K562 (cell line): ENCODE results near the gene RHBDL3. TPM values are rescaled to one million over a fixed set of nuclear protein-coding genes. Genes with fewer than 3 reads are reported as not detected.

Experiments
- ATAC-seq: fragments of 200-7000 bp; cut with Tn5 transposase; 3 replicates; pipeline ENCODE4 v1.9.1; 2020; ENCODE audit warnings: moderate library complexity
- BruUV-seq: library from RNA; stranded (reverse); fragments of 400-500 nt; replicated peaks from 2 replicates; lab custom pipeline; 2021; lab: Mats Ljungman, UMichigan
- CTCF ChIA-PET: fragments of 300-600 bp; formaldehyde crosslinking; extraction: SDS; loops from one replicate; lab custom pipeline; 2021; ENCODE audit warnings: low intra/inter-chr PET ratio; lab: Yijun Ruan, JAX
- POLR2A ChIA-PET: fragments of 300-600, 350-650 bp; sonication (Branson Sonifier 250); formaldehyde crosslinking; extraction: SDS; loops from one replicate; lab custom pipeline; 2021; ENCODE audit warnings: antibody characterized with exemption, inconsistent platforms; lab: Yijun Ruan, JAX
- DNase-seq, 4 experiments: peaks; one replicate each; pipeline versions ENCODE4 v3.0.0 to v3.0.0-alpha.2; 2011 to 2018; ENCODE audit warnings: low spot score in 3 of 4, mixed read lengths in 3 of 4; ENCODE audit errors: extremely low read depth in 1 of 4
- FAIRE-seq: peaks from 2 replicates; lab custom pipeline; 2011; peaks lifted over from hg19 to GRCh38; lab: Jason Lieb, UNC
- H2AFZ ChIP-seq: 2 replicates; pipeline ENCODE4 v1.6.0; 2011; ENCODE audit warnings: low read depth, low read length, control low read depth, inconsistent platforms
- H3K27ac ChIP-seq: fragments of 200-600 bp; 3 replicates; pipeline ENCODE4 v1.8.0; 2011; ENCODE audit warnings: low read depth, mild to moderate bottlenecking, control low read depth, inconsistent platforms, low read length, moderate library complexity, mixed read lengths; ENCODE audit errors: extremely low read depth
- H3K27me3 ChIP-seq, 2 experiments: fragments of 300-600 bp in 1 of 2; 2 replicates in 1 of 2; 3 replicates in 1 of 2; pipeline versions ENCODE4 v1.6.0 to v1.8.0; 2011; ENCODE audit warnings: inconsistent platforms in 2 of 2, low read length in 2 of 2, mild to moderate bottlenecking in 1 of 2, mixed read lengths in 1 of 2, moderate library complexity in 1 of 2; ENCODE audit not compliant: control insufficient read depth in 2 of 2, insufficient read depth in 2 of 2
- H3K36me3 ChIP-seq: fragments of 300-600 bp; 3 replicates; pipeline ENCODE4 v1.8.0; 2011; ENCODE audit warnings: mild to moderate bottlenecking, low read length, inconsistent platforms; ENCODE audit not compliant: control insufficient read depth, insufficient read depth
- H3K4me1 ChIP-seq, 2 experiments: fragments of 200-600 bp in 1 of 2; replicated peaks in 1 of 2; 2 replicates in 1 of 2; 3 replicates in 1 of 2; pipeline versions ENCODE4 v1.5.1 to v1.8.0; 2011; ENCODE audit warnings: inconsistent platforms in 2 of 2, low read length in 2 of 2, mild to moderate bottlenecking in 1 of 2, mixed read lengths in 1 of 2, moderate library complexity in 1 of 2; ENCODE audit not compliant: control insufficient read depth in 2 of 2, insufficient read depth in 2 of 2
- H3K4me2 ChIP-seq: 2 replicates; pipeline ENCODE4 v1.6.1; 2011; ENCODE audit warnings: low read length, control low read depth, inconsistent platforms, mixed read lengths; ENCODE audit not compliant: insufficient read depth
- H3K4me3 ChIP-seq: fragments of 200-600 bp; sonication (generic), shearing (Covaris generic); 2 replicates; pipeline ENCODE4 v1.5.1; 2016; ENCODE audit warnings: control low read depth, inconsistent platforms
- H3K79me2 ChIP-seq: fragments of 200-600 bp; 3 replicates; pipeline ENCODE4 v1.8.0; 2011; ENCODE audit warnings: low read length, inconsistent platforms; ENCODE audit not compliant: control insufficient read depth, insufficient read depth
- H3K9ac ChIP-seq, 2 experiments: 2 replicates each; pipeline versions ENCODE4 v1.6.0 to v1.6.1; 2011; ENCODE audit warnings: low read depth in 2 of 2, low read length in 2 of 2, control low read depth in 1 of 2, inconsistent platforms in 1 of 2, mild to moderate bottlenecking in 1 of 2, mixed read lengths in 1 of 2; ENCODE audit not compliant: insufficient read depth in 1 of 2
- H3K9me1 ChIP-seq: one replicate; pipeline ENCODE4 v1.6.0; 2011; ENCODE audit warnings: inconsistent platforms, mild to moderate bottlenecking, low read length, moderate library complexity; ENCODE audit not compliant: control insufficient read depth, insufficient read depth
- H3K9me3 ChIP-seq: replicated peaks from 2 replicates; pipeline ENCODE4 v1.5.1; 2011; ENCODE audit warnings: low read depth, low read length, inconsistent platforms; ENCODE audit not compliant: control insufficient read depth, insufficient read depth
- H4K20me1 ChIP-seq: replicated peaks from 2 replicates; pipeline ENCODE4 v1.6.1; 2011; ENCODE audit warnings: low read length, inconsistent platforms, mixed read lengths; ENCODE audit not compliant: control insufficient read depth, insufficient read depth
- ARHGAP35 ChIP-seq: fragments of 450-650 bp; IDR thresholded peaks from 2 replicates; pipeline ENCODE4 v1.6.1; 2018; ENCODE audit not compliant: partially characterized antibody
- ARID2 ChIP-seq: fragments of 450-650 bp; IDR thresholded peaks from 2 replicates; pipeline ENCODE4 v1.6.1; 2017; ENCODE audit warnings: antibody characterized with exemption, mild to moderate bottlenecking
- CEBPG ChIP-seq, 3 experiments: fragments of 200-800 bp in 1 of 3; sonication (Bioruptor generic) in 1 of 3; sonication (generic) in 1 of 3; formaldehyde crosslinking in 1 of 3; IDR thresholded peaks in 2 of 3; conservative IDR thresholded peaks in 1 of 3; 2 replicates each; pipeline versions ENCODE4 v1.6.1 to v1.8.0; 2016 to 2022; ENCODE audit warnings: missing compliant biosample characterization in 2 of 3, missing genetic modification characterization in 2 of 3, mild to moderate bottlenecking in 1 of 3, missing genetic modification reagents in 1 of 3
- CHCHD3 ChIP-seq: fragments of 250-450 bp; sonication (Bioruptor Pico); IDR thresholded peaks from 2 replicates; pipeline ENCODE4 v2.1.2; 2022; ENCODE audit warnings: mild to moderate bottlenecking
- NFIC ChIP-seq: fragments of 450-650 bp; IDR thresholded peaks from 2 replicates; pipeline ENCODE4 v1.6.1; 2017; ENCODE audit warnings: mild to moderate bottlenecking, inconsistent platforms
- POLR2AphosphoS5 ChIP-seq: IDR thresholded peaks from 2 replicates; pipeline ENCODE4 v1.6.1; 2011; ENCODE audit warnings: mild to moderate bottlenecking, low read depth, low read length, moderate library complexity; ENCODE audit not compliant: control insufficient read depth, insufficient read depth
- RBFOX2 ChIP-seq: fragments of 200-400 bp; formaldehyde crosslinking; IDR thresholded peaks from 2 replicates; pipeline ENCODE4 v1.6.1; 2017; ENCODE audit warnings: low read depth, mild to moderate bottlenecking, low read length, moderate library complexity
- SUPT5H ChIP-seq: fragments of 450-650 bp; IDR thresholded peaks from 2 replicates; pipeline ENCODE4 v1.6.1; 2016
- THRAP3 ChIP-seq: fragments of 450-650 bp; IDR thresholded peaks from 2 replicates; pipeline ENCODE4 v1.6.1; 2016; ENCODE audit warnings: mild to moderate bottlenecking, inconsistent platforms, borderline replicate concordance
- WGBS: fragments of 100-300 bp; shearing (Covaris generic); methylation state at CpG from one replicate; pipeline ENCODE4 v1.1.6; 2016; ENCODE audit warnings: low coverage, mixed read lengths; ENCODE audit not compliant: insufficient coverage; ENCODE audit errors: missing lambda C conversion rate; 5-methylcytosine and 5-hydroxymethylcytosine counted together
- in situ Hi-C: fragments of 300-500 bp; cut with MboI; formaldehyde crosslinking; loops from 4 replicates; pipeline ENCODE4 v1.15.0; 2018; ENCODE audit warnings: inconsistent platforms, mixed read lengths
- intact Hi-C: fragments of 100-400 bp; cut with micrococcal nuclease; formaldehyde crosslinking; loops from 2 replicates; pipeline ENCODE4 v1.14.2; 2022
- polyA plus RNA-seq, 8 experiments: library from polyadenylated mRNA; depleted of rRNA in 4 of 8; stranded (reverse) in 5 of 8; unstranded in 3 of 8; fragments of >200 nt; fragmentation: Nextera tagmentation in 2 of 8; fragmentation: Illumina TruSeq in 1 of 8; extraction: Ambion mirVana in 2 of 8; extraction: Trizol in 1 of 8; gene quantifications; 2 replicates each; pipeline versions ENCODE4 v1.2.1 to v1.2.3, GENCODE V29; 2011 to 2014; ENCODE audit warnings: inconsistent platforms in 1 of 8, missing spikeins in 1 of 8
- total RNA-seq, 7 experiments: library from RNA; depleted of rRNA in 6 of 7; stranded (reverse); fragments of >200 nt in 6 of 7; fragmentation: Illumina TruSeq in 2 of 7; extraction: Trizol in 2 of 7; gene quantifications; 2 replicates each; pipeline versions ENCODE4 v1.2.1 to v1.2.3, GENCODE V29; 2011 to 2021; ENCODE audit warnings: low replicate concordance in 1 of 7
- TF ChIP-seq, protein P1 (sequence below): fragments of 450-650 bp; formaldehyde crosslinking; IDR thresholded peaks from 2 replicates; pipeline ENCODE4 v1.4.0; 2020; ENCODE audit warnings: mild to moderate bottlenecking, moderate library complexity
- TF ChIP-seq, protein P2 (sequence below), 2 experiments: fragments of 450-650 bp in 1 of 2; sonication (generic) in 1 of 2; formaldehyde crosslinking in 1 of 2; IDR thresholded peaks in 1 of 2; conservative IDR thresholded peaks in 1 of 2; 2 replicates each; pipeline versions ENCODE4 v1.6.1 to v1.8.1; 2016 to 2023; ENCODE audit warnings: mild to moderate bottlenecking in 2 of 2, moderate library complexity in 2 of 2, inconsistent platforms in 1 of 2, missing genetic modification reagents in 1 of 2
- TF ChIP-seq, protein P3 (sequence below): sonication (generic); formaldehyde crosslinking; IDR thresholded peaks from 2 replicates; pipeline ENCODE4 v1.8.0; 2022; ENCODE audit warnings: missing genetic modification reagents, mild to moderate bottlenecking, borderline replicate concordance
- TF ChIP-seq, protein P4 (sequence below), 2 experiments: fragments of 450-650 bp; IDR thresholded peaks; 2 replicates each; pipeline ENCODE4 v1.6.1; 2016

Gene RHBDL3
- total and polyA plus RNA-seq, 9 of the 15 experiments (the other 6 are each of a cell fraction or from before 2014, with no cell fraction given) = 0.06 to 0.31 (median 0.09) TPM; not detected in 4

DNA sequence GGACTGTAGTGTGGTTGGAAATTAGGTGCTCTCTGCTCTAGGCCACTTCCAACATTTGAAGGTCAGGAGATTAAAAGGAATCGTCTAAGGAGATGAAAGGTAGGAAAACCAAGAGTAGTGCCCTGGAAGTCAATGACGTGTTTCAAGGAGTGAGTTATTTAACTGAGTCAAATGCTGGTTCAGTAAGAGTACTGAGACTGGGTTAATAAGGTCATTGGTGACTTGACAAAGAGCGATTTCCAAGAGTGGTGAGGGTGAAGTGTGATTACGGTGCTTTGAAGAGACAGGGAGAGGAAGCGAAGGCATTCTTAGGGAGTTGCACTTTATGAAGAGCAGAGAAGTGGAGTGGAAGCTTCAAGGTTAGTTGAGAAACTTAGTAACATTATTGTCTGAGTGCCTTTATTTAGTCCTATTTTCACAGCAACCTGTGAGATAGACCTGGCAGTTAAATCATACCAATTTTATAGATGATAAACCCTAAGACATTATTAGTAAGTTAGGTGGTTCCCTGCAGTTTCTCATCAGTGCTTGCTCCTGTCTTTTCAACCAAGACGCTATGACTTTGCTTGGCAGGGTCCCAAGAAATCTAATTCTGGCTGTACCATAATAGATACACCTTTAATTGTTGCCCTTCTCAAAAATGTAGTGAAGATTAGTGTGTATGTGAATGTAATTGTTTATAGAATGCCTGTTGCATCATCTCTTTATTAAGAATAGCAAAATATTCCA, 90.2 kb downstream of the RHBDL3 start:
- no peaks in the 10 kb centered on the region for H3K27me3 ChIP-seq
- H3K4me1 ChIP-seq = peaks cover 16 to 18% of the 10 kb centered on the region in 2 experiments; a peak in 4 of 5 replicates
- H3K27ac ChIP-seq = peak overlapping the region; percentile 41
- FAIRE-seq (no peak), ATAC-seq (peak; percentile 18), DNase-seq (no peak)
- BruUV-seq = no TSS peak
- H3K9me3 ChIP-seq = no peaks in the 10 kb centered on the region
- TF ChIP-seq RBFOX2 = peak; percentile 33; the same call in 1 of the 2 replicates
- TF ChIP-seq, protein P1, sequence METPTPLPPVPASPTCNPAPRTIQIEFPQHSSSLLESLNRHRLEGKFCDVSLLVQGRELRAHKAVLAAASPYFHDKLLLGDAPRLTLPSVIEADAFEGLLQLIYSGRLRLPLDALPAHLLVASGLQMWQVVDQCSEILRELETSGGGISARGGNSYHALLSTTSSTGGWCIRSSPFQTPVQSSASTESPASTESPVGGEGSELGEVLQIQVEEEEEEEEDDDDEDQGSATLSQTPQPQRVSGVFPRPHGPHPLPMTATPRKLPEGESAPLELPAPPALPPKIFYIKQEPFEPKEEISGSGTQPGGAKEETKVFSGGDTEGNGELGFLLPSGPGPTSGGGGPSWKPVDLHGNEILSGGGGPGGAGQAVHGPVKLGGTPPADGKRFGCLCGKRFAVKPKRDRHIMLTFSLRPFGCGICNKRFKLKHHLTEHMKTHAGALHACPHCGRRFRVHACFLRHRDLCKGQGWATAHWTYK = no peak
- peak; percentile 49; the same call in 1 of the 2 replicates for TF ChIP-seq POLR2AphosphoS5
- TF ChIP-seq, protein P2, sequence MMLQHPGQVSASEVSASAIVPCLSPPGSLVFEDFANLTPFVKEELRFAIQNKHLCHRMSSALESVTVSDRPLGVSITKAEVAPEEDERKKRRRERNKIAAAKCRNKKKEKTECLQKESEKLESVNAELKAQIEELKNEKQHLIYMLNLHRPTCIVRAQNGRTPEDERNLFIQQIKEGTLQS (IDR thresholded peaks at IDR 0.05) = peak; percentile 65; the same call in 1 of the 2 replicates
- TF ChIP-seq, protein P2 (CRISPR knock-in tag; conservative IDR thresholded peaks at IDR 0.05) = no peak
- 0 out of 2 replicates have a peak, but pooled peaks have one; percentile 28 for TF ChIP-seq ARID2
- TF ChIP-seq CEBPG (CRISPR knock-in tag; IDR thresholded peaks at IDR 0.05) = no peak
- peak; percentile 25 to 43; a peak in 1 of 4 replicates for TF ChIP-seq CEBPG (tag; conservative IDR thresholded peaks at IDR 0.05 in 1 of 2, IDR thresholded peaks at IDR 0.05 in 1 of 2)
- no peak for TF ChIP-seq CHCHD3
- TF ChIP-seq, protein P3, sequence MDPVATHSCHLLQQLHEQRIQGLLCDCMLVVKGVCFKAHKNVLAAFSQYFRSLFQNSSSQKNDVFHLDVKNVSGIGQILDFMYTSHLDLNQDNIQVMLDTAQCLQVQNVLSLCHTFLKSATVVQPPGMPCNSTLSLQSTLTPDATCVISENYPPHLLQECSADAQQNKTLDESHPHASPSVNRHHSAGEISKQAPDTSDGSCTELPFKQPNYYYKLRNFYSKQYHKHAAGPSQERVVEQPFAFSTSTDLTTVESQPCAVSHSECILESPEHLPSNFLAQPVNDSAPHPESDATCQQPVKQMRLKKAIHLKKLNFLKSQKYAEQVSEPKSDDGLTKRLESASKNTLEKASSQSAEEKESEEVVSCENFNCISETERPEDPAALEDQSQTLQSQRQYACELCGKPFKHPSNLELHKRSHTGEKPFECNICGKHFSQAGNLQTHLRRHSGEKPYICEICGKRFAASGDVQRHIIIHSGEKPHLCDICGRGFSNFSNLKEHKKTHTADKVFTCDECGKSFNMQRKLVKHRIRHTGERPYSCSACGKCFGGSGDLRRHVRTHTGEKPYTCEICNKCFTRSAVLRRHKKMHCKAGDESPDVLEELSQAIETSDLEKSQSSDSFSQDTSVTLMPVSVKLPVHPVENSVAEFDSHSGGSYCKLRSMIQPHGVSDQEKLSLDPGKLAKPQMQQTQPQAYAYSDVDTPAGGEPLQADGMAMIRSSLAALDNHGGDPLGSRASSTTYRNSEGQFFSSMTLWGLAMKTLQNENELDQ (CRISPR knock-in tag) = no peak
- peak; percentile 27; the same call in 1 of the 2 replicates for TF ChIP-seq SUPT5H
- peak; percentile 41 for TF ChIP-seq NFIC
- TF ChIP-seq ARHGAP35 = peak; percentile 10
- TF ChIP-seq, protein P4, sequence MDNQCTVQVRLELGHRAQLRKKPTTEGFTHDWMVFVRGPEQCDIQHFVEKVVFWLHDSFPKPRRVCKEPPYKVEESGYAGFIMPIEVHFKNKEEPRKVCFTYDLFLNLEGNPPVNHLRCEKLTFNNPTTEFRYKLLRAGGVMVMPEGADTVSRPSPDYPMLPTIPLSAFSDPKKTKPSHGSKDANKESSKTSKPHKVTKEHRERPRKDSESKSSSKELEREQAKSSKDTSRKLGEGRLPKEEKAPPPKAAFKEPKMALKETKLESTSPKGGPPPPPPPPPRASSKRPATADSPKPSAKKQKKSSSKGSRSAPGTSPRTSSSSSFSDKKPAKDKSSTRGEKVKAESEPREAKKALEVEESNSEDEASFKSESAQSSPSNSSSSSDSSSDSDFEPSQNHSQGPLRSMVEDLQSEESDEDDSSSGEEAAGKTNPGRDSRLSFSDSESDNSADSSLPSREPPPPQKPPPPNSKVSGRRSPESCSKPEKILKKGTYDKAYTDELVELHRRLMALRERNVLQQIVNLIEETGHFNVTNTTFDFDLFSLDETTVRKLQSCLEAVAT (IDR thresholded peaks at IDR 0.05) = 0 out of 4 replicates have a peak, but pooled peaks of 1 of the 2 experiments have one; percentile 17
- 0 out of 2 replicates have a peak, but pooled peaks have one; percentile 21 for TF ChIP-seq THRAP3
- ChIA-PET CTCF (no interaction called here), POLR2A (interaction anchor here (1.4 to 3.0 kb wide), 4 partner anchors 8 to 62 kb away, joined by 3 to 17 read pairs (median 13); no protein-coding TSS in a partner anchor)
- no peak overlapping the region; the same call in 1 of the 2 replicates for H3K4me3 ChIP-seq
- peaks cover 6% of the 10 kb centered on the region for H3K9me1 ChIP-seq
- peaks cover 55% of the 10 kb centered on the region for H4K20me1 ChIP-seq
- no peak overlapping the region for H2AFZ ChIP-seq
- peaks cover 91% of the 10 kb centered on the region for H3K36me3 ChIP-seq
- intact Hi-C loops (no loop called here), in situ Hi-C loops (no loop called here)
- H3K9ac ChIP-seq = peak overlapping the region in 1 of 2 experiments; percentile 36; a peak in 2 of 4 replicates
- 61% methylated on average over 6 of the region's 6 CpGs for WGBS
- H3K4me2 ChIP-seq = peak overlapping the region; percentile 29
- peaks cover 97% of the 10 kb centered on the region for H3K79me2 ChIP-seq
